ENCODE results near the gene KDM5A.

The KDM5A gene

DNA sequence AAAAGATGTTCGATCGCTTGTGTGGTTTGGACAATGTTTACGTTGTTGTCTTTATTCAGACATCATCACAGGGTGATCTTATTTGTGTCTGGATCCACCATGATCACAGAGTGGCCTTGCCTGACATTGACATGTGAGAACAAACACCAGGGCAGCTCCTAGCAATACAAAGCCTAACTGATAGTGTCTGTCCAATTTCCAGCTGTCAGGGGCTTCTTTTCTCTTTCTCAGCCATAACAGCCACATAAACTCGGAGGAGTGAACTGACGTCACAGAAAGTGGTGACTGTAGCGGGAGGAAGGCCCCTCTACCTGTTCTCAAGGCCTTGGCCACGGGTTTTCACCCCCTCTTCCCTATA lies 120.7 kb downstream of the KDM5A start:
- Histone ChIP-seq H3K4me3 (replicated peaks; ENCODE audit: insufficient read depth, low read length) (no peak overlapping the region), H3K27ac (replicated peaks) (no peak overlapping the region), H3K27me3 (ENCODE audit: insufficient read depth, poor library complexity, severe bottlenecking) (no peaks in the 10 kb centered on the region)
- DNase-seq (ENCODE audit: low read depth in 1 of 2, low spot score in 1 of 2), result no peak
- no peak for TF ChIP-seq SPI1 (IDR thresholded peaks at IDR 0.05; ENCODE audit: borderline replicate concordance, low read depth)
- TF ChIP-seq, protein P1, sequence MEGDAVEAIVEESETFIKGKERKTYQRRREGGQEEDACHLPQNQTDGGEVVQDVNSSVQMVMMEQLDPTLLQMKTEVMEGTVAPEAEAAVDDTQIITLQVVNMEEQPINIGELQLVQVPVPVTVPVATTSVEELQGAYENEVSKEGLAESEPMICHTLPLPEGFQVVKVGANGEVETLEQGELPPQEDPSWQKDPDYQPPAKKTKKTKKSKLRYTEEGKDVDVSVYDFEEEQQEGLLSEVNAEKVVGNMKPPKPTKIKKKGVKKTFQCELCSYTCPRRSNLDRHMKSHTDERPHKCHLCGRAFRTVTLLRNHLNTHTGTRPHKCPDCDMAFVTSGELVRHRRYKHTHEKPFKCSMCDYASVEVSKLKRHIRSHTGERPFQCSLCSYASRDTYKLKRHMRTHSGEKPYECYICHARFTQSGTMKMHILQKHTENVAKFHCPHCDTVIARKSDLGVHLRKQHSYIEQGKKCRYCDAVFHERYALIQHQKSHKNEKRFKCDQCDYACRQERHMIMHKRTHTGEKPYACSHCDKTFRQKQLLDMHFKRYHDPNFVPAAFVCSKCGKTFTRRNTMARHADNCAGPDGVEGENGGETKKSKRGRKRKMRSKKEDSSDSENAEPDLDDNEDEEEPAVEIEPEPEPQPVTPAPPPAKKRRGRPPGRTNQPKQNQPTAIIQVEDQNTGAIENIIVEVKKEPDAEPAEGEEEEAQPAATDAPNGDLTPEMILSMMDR (IDR thresholded peaks at IDR 0.05; ENCODE audit: insufficient read depth, low read length), result no peak
- no peak for TF ChIP-seq POLR2AphosphoS5 (IDR thresholded peaks at IDR 0.05; ENCODE audit: low read depth)
- TF ChIP-seq GABPA (IDR thresholded peaks at IDR 0.05; ENCODE audit: low read depth), result no peak
- TF ChIP-seq, protein P2, sequence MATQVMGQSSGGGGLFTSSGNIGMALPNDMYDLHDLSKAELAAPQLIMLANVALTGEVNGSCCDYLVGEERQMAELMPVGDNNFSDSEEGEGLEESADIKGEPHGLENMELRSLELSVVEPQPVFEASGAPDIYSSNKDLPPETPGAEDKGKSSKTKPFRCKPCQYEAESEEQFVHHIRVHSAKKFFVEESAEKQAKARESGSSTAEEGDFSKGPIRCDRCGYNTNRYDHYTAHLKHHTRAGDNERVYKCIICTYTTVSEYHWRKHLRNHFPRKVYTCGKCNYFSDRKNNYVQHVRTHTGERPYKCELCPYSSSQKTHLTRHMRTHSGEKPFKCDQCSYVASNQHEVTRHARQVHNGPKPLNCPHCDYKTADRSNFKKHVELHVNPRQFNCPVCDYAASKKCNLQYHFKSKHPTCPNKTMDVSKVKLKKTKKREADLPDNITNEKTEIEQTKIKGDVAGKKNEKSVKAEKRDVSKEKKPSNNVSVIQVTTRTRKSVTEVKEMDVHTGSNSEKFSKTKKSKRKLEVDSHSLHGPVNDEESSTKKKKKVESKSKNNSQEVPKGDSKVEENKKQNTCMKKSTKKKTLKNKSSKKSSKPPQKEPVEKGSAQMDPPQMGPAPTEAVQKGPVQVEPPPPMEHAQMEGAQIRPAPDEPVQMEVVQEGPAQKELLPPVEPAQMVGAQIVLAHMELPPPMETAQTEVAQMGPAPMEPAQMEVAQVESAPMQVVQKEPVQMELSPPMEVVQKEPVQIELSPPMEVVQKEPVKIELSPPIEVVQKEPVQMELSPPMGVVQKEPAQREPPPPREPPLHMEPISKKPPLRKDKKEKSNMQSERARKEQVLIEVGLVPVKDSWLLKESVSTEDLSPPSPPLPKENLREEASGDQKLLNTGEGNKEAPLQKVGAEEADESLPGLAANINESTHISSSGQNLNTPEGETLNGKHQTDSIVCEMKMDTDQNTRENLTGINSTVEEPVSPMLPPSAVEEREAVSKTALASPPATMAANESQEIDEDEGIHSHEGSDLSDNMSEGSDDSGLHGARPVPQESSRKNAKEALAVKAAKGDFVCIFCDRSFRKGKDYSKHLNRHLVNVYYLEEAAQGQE (IDR thresholded peaks at IDR 0.05; ENCODE audit: insufficient replicate concordance, low read depth), result no peak

DNA sequence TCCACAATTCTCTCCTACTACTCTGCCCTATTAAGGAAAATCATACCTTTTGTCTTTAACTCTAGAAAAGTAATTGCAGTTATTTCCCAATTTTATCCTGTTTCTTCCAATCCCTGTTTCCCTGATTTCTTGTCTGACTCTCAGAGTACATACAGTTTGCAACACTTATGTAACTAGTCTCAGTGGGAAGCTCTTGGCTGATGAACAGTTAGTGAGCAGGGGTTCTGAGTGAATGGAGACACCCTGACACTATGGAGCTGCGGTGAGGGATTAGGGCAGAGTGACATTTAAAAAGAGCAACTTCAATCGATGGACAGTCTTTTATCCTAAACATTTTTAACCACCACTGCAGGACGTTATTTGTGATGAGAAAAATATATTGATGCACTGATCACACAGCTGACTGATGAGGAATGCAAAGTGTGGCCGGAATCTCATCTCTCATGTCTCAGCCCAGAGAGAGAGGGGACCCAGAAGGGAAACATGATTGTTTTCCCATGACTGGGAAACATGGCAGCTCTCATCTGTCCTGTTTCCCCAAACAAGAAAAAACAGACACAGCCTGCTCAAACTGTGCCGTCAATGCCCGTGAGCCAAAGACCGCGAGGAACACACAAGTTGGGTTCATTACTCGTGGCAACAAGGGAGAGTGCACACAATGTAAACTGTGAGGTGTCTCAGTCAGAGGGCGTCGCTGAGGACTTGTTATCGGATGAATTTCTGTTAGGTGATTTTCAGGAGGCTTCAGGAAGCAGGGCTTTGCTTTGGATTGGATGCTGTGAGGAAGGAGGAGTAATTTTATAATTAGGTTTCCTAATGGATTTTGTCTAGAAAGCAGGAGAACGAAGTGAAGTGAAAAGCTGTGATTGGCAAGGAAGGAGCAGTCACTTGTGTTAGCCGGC lies 121.3 kb downstream of the KDM5A start:
- H3K27ac ChIP-seq (replicated peaks), result no peak overlapping the region
- no peaks in the 10 kb centered on the region for H3K27me3 ChIP-seq (ENCODE audit: insufficient read depth, poor library complexity, severe bottlenecking)
- TF ChIP-seq GABPA (IDR thresholded peaks at IDR 0.05; ENCODE audit: low read depth) (no peak), SPI1 (IDR thresholded peaks at IDR 0.05; ENCODE audit: borderline replicate concordance, low read depth) (no peak)
- TF ChIP-seq, protein P2 (IDR thresholded peaks at IDR 0.05; ENCODE audit: insufficient replicate concordance, low read depth), result no peak
- no peak for DNase-seq (ENCODE audit: low read depth in 1 of 2, low spot score in 1 of 2)
- no peak overlapping the region for H3K4me3 ChIP-seq (replicated peaks; ENCODE audit: insufficient read depth, low read length)

DNA sequence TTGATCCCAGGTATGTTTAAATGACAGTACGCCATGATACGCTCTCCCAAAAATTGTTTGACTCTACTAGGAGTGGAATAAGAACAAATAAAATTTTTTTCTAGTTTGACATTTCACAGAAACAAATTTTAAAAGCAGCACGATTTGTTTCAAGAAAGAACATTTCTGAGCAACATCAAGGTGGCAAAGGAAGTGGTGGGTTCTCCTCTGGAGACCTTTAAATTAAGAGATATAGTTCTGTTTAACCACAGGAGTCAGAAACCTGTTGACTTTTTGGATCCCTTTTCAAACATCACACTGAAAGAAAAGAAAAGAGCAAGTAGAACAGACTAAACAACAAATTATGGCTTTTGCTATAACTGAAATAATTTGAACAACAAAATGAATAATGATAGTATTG lies 124.0 kb downstream of the KDM5A start:
- no peak for DNase-seq (ENCODE audit: low read depth in 1 of 2, low spot score in 1 of 2)
- TF ChIP-seq SPI1 (IDR thresholded peaks at IDR 0.05; ENCODE audit: borderline replicate concordance, low read depth) (no peak), GABPA (IDR thresholded peaks at IDR 0.05; ENCODE audit: low read depth) (no peak), POLR2AphosphoS5 (IDR thresholded peaks at IDR 0.05; ENCODE audit: low read depth) (no peak)
- TF ChIP-seq, protein P1 (IDR thresholded peaks at IDR 0.05; ENCODE audit: insufficient read depth, low read length), result no peak
- TF ChIP-seq, protein P2 (IDR thresholded peaks at IDR 0.05; ENCODE audit: insufficient replicate concordance, low read depth), result no peak
- Histone ChIP-seq H3K27me3 (ENCODE audit: insufficient read depth, poor library complexity, severe bottlenecking) (no peaks in the 10 kb centered on the region), H3K4me3 (replicated peaks; ENCODE audit: insufficient read depth, low read length) (no peak overlapping the region), H3K27ac (replicated peaks) (no peak overlapping the region)

All from HL-60 (cell line).